AG04450 (cell line): ENCODE results near the gene PBX1. TPM values are rescaled to one million over a fixed set of nuclear protein-coding genes. Genes with fewer than 3 reads are reported as not detected.

ENCODE experiments used
- CTCF ChIA-PET: fragments of 300-600, 350-600 bp; formaldehyde crosslinking; extraction: SDS; loops from one replicate; lab custom pipeline; 2022; ENCODE audit warnings: antibody characterized with exemption, inconsistent platforms; lab: Charles Lee
- POLR2A ChIA-PET: fragments of 350-600 bp; formaldehyde crosslinking; extraction: SDS; loops from one replicate; lab custom pipeline; 2021; ENCODE audit warnings: antibody characterized with exemption, inconsistent platforms; lab: Yijun Ruan, JAX
- DNase-seq: peaks from one replicate; pipeline ENCODE4 v3.0.0-alpha.2; 2011; ENCODE audit warnings: low read depth, low spot score
- H3K27ac ChIP-seq: one replicate; pipeline ENCODE4 v1.5.1; 2012; ENCODE audit warnings: low read depth, low read length, control low read depth
- H3K27me3 ChIP-seq: one replicate; pipeline ENCODE4 v1.6.0; 2012; ENCODE audit warnings: low read length; ENCODE audit not compliant: control insufficient read depth, insufficient read depth
- H3K4me3 ChIP-seq: 2 replicates; pipeline ENCODE4 v1.5.1; 2011; ENCODE audit warnings: mild to moderate bottlenecking, low read depth, low read length, control low read depth
- H3K9me3 ChIP-seq: 2 replicates; pipeline ENCODE4 v1.5.1; 2012; ENCODE audit warnings: low read length; ENCODE audit not compliant: control insufficient read depth, insufficient read depth
- CTCF ChIP-seq: IDR thresholded peaks from 2 replicates; pipeline ENCODE4 v1.5.1; 2011; ENCODE audit warnings: low read depth, low read length, control low read depth, inconsistent platforms
- polyA plus RNA-seq: library from polyadenylated mRNA; depleted of rRNA; stranded (reverse); fragments of >200 nt; gene quantifications from 2 replicates; pipeline ENCODE4 v1.2.3, GENCODE V29; 2011
- small RNA-seq: library from RNA; depleted of rRNA; stranded (forward); fragments of <200 nt; gene quantifications from one replicate; pipeline ENCODE3, GENCODE V24; 2012; ENCODE audit warnings: low read depth; ENCODE audit not compliant: insufficient read length

Gene PBX1
- polyA plus RNA-seq, 1 experiment = 49.9 TPM

GRCh38 chr1:164891615-164892014 is 332.6 kb downstream of the PBX1 start:
- ChIA-PET CTCF (no interaction called here), POLR2A (no interaction called here)
- Histone ChIP-seq H3K9me3 (no peaks in the 10 kb centered on the region; the same call in 1 of the 2 replicates), H3K27ac (no peak overlapping the region), H3K27me3 (peaks cover 2% of the 10 kb centered on the region), H3K4me3 (no peak overlapping the region)
- DNase-seq = no peak
- TF ChIP-seq CTCF = no peak

- no peak for DNase-seq
Measured at GRCh38 chr1:164895026-164895912, 336.3 kb downstream of the PBX1 start.

GRCh38 chr1:164901031-164901430 is 342.0 kb downstream of the PBX1 start:
- CTCF ChIA-PET = no interaction called here
- Histone ChIP-seq H3K4me3 (no peak overlapping the region), H3K27ac (no peak overlapping the region), H3K9me3 (no peaks in the 10 kb centered on the region), H3K27me3 (no peaks in the 10 kb centered on the region)
- POLR2A ChIA-PET = no interaction called here
- DNase-seq = no peak
- TF ChIP-seq CTCF = no peak

More at GRCh38 chr1:164895026-164895912, 336.3 kb downstream of the PBX1 start:
- H3K27me3 ChIP-seq = peaks cover 2% of the 10 kb centered on the region
- CTCF ChIA-PET = no interaction called here
- H3K27ac ChIP-seq = no peak overlapping the region
- no peaks in the 10 kb centered on the region; the same call in 1 of the 2 replicates for H3K9me3 ChIP-seq
- no peak for TF ChIP-seq CTCF
- H3K4me3 ChIP-seq = no peak overlapping the region
- POLR2A ChIA-PET = no interaction called here

Small RNA genes within 50 kb of the gene (small RNA-seq; reads per million reads assigned to genes)
- not detected for gene RF00017
- gene RF00019 = not detected
- not detected for gene RNU6-171P
